Measurements from ENCODE around the gene DPYSL4. TPM values are rescaled to one million over a fixed set of nuclear protein-coding genes. Genes with fewer than 3 reads are reported as not detected.
A peak's percentile ranks its signal among the peaks of the same experiment; 100 is the strongest.

DPYSL4 gene
- total RNA-seq, 1 donor from 2014 or later = 43.6 TPM

DNA sequence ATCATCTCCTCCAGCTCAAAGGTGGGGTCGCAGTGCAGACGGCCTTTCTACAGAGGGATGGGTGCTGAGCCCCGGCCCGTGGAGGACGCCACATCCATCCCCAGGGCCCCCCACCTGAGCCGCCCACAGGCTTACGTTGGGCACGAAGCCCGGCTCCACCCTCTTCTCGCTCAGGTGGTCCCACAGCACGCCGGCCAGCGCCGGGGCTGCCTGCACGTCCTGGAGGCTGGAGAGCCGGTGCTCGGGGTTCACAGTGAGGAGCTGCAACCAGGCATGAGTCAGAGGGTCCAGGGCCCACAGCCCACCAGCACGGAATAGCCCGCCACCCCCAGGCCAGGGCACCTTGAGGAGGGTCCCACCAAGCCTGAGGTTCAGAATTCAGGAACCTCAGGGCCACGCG is 36.0 kb downstream of the DPYSL4 start:
- no peak for FAIRE-seq
- no peak for DNase-seq (ENCODE audit: low spot score in 2 of 2)

DNA sequence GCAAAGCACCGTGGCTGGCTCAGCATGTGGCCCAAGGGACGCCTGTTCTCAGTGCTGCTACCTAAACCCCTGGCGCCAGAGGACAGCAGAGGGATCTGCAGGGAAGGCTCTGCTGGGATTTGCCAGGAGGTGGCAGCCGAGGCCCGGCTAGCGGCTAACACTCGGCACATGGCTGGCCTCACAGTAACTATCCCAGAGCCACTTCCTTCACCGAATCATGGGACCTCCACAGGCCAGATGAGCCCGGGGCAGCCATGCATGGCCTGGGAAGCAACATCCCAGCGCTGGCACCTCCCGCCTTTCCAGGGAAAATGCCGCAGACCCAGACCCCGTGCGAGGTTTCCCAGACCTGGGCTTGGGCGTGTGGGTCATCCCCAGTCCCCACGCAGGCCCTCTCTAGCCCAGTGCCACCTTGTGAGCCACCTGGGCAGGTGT is 36.4 kb downstream of the DPYSL4 start:
- DNase-seq (ENCODE audit: low spot score in 2 of 2) (peak; percentile 81 to 93), FAIRE-seq (no peak)

DNA sequence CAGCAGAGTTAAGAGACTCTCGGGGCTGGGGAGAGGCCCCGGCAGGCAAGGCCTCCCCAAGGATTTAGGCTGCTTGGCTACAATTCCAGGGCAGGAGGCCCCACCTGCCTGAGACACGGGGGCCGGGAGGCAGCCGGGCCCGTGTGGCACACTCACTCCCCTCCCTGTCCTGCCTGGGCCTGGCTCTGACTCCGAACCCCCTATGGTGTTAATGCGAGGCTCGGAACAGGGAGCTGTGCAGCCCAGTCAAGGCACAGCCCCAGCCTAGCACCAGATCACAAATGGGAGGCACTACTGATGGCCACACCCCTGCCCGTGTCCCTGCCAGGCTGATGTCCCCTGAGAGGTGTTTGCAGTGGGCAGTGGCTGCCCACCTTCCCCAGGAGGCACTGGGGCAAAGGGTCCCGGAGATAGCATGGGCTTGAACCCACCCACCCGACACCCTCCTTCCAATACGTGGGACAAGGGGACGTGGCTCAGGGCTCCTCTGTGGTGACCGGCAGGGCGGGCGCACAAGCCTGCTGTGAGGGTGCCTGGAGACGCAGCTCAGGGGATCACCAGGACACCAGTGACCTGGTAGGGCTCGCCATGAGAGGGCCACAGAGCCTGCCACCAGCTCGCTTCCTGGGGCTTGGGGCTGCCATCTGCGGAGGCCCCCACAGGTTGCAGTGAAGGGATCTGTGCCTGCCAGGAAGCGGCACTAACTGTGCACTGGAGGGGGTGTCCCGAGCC is 37.0 kb downstream of the DPYSL4 start:
- FAIRE-seq = no peak
- DNase-seq (ENCODE audit: low spot score in 2 of 2) = no peak

DNA sequence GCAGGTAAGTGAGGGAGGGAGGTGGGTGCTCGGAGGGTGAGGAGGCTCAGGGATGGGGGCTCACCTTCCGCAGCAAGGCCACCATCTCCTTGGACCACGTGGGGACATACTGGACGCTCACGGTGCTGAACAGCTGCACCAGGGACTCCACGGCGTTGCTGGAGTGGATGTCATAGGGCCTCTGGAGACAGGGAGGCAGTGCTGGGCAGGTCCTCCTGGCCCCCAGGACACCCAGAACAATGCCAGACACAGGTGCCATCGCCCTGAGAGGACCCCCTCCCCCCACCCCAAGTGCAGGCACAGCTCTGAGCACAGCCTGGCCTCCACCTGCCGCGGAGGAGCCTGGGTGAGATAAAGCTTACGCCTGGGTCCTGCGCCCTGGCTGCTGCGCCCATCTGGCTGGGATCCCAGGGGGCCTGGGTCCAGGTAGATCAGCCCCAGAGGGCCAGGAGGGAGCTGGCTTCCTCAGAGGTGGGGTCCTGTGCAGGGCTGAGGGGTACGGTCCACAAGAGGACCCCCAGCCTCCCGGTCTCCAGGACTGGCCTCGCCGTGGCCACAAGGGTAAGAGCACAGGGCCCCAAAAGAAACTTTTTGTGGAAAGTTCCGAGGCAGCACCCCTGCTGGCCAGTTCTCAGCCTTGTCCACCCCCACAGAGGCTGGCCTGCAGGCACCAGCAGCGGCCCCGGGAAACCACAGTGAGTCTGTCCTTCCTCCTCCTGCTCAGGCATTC is 37.8 kb downstream of the DPYSL4 start:
- no peak for DNase-seq (ENCODE audit: low spot score in 2 of 2)
- FAIRE-seq = no peak

DNA sequence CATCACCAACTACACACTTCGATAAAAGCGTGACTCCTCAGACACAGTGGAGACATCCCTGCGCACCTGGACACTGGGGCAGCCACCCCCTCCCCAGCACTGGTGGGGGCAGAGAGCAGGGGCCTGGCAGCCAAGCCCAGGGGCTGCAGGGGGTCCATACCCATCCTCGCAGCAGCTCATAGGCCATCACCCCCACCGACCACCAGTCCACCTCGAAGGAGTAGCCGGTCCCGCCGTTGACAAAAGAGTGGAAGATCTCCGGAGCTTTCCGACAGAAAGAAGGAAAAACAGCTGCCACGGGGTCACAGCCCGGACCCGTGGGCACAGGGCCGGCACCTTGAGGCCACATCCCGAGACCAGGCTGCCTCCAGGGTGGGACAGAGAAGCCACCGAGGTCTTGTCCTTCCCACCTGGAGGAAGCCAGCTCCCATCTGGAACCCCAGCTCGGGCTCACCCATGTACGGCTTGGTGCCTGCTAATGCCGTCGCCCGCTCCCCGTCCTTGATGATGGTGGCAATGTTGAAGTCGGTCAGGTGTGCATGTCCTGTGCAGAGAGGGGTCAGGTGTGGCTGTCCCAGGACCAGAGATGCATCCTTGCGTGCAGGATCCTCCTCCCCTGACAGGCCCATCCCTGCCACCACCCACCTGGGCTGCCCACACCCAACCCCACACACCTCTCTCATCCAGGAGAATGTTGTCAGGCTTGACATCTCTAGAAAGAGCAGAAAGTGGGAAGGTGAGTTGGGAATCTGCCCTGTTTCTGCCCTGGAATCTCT is 38.5 kb downstream of the DPYSL4 start:
- DNase-seq (ENCODE audit: low spot score in 2 of 2) (no peak), FAIRE-seq (no peak)

DNA sequence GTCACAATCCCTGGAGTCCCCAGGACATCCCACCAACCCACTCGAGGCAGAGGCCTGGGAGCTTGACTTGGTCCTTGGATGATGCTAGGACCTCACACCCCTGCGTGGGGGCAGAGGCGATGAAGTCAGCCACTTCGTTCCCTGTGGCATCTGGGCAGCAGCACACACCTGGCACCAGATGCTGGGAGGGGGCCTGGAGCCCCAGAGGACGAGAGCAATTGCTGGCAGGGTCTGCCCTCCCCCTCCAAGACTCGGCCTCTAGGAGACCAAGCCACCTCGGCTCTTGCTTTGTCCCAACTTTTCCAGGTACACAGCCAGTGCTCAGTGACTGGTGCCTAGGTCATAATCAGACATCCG is 39.1 kb downstream of the DPYSL4 start:
- DNase-seq (ENCODE audit: low spot score in 2 of 2) (no peak), FAIRE-seq (no peak)

DNA sequence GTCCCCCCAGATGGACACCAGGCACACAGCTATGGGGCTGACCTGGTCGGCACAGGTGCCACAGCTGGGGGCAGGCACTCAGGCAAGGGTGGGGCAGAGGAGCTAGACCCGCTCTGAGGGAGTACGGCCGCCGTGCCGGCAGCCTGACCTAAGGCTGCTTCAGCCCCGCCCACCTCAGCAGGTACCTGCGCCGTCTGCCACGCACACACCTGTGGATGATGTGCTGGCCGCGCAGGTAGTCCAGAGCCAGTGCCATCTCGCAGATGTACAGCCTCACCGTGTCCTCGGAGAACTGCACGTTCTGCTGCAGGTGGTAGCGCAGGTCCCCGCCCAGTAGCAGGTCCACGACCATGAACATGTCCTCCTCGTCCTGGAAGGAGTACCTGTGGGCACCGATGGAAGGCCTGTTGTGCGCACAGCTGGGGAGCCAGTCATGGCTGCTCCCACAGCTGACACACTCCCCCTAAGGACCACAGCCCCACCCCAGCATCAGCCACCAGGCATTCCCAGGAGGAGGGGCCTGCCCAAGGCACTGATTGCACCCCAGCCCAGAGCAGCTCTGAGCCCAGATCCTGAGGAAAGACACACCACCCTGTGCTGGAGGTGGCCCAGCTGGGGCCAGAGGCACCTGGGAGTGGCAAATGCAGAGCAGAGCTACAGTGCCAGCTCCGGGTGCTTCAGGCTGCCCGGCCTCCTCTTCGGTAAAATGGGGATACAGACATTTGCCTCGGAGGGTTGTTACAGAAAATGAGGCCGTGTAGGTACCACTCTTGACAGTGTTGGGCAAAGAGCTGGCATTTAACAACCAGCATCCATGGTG is 40.0 kb downstream of the DPYSL4 start:
- FAIRE-seq = no peak

DNA sequence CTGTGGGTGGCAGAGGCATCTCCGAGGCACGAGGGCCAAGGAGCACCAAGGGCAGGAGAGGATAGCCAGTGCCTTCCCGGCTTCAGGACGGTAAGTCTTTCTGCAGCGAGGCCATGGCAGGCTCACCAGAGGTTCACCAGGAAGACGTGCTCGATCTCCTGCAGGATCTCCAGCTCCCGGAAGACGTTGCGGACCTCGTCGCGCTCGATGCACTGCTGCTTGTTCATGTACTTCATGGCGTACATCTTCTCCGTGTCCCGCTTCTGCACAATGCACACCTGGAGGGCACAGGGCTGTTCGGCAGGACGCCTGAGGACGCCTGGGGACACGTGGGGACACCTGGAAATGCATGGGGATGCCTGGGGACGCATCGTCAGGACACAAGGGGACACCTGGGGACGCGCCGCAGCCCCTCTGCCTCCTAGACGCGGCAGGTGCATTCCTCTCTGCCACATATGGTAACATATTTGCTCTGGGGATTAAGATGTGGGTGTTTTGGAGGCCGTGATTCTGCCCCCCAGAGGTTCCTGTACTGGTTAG is 41.2 kb downstream of the DPYSL4 start:
- DNase-seq (ENCODE audit: low spot score in 2 of 2) (no peak), FAIRE-seq (no peak)

More for the DNA sequence above, 40.0 kb downstream of the DPYSL4 start:
- DNase-seq (ENCODE audit: low spot score in 2 of 2) = no peak

DNA sequence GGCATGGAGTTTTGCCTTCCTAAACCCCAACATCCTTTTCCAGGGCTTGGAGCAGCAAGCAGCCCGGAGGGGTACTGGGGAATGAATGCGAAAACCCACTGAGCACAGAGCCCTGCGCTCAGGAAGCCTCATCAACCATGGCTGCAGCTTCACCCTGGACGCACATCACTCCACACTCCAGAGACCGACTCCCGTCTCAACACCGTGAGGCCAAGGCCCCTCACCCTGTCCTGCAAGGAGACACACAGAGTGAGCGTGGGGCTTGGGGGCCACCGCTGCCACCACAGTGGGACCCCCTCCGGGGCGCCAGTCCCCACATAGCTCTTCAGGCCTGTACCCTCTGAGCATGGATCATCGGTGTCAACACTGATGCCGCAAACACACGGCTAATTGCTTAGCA is 41.9 kb downstream of the DPYSL4 start:
- no peak for FAIRE-seq
- no peak for DNase-seq (ENCODE audit: low spot score in 2 of 2)

DNA sequence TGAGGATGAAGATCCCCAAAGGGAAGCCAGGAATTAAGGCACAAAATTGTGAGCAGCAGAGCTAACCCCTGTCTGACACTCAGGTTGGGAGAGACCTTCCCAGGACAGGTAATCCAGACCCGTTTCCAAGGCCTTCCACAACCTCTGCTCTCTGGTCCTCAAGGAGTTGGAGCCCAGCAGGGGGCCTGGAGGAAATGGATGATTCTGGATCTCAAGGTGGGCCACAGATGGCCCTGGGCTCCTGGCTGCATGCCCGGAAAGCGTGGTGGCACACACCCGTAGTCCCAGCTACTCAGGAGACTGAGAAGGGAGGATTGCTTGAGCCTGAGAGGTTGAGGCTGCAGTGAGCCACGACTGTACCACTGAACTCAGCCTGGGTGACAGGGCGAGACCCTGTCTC is 42.3 kb downstream of the DPYSL4 start:
- DNase-seq (ENCODE audit: low spot score in 2 of 2) = no peak
- no peak for FAIRE-seq

DNA sequence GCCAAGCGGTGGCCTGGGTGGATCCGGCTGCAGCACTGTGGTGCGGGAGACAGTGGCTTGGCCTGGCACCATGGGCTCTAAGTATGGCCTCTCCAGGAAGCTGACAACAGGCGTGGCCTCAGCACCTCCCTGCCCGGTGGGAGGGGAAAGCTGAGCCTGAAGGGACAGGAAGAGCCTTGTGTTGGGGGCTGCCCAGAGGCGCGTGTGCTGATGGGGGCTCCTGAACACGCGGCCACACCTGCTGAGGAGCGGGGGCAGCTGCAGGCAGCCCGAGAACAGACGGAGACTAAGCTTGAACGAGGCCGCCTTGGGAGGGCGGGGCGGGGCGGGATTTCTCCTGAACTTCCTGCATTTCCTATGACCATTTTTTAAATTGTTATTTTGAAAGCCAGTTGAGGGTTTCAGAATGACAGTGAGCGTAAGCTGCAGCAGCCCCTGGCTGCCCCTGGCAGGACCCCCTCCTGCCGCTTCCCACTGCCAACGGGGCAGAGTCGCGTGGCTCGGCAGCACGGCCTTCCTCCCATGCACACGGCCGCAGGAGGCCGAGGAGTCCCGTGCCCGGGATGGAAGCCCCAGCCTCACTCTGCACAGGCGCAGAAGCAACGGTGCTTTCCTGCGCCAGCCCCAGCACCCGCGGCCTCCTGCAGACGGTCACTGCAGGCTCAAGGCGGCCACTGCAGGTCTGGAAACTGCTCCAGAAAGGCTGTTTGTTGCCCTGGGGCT is 43.2 kb downstream of the DPYSL4 start:
- FAIRE-seq (no peak), DNase-seq (ENCODE audit: low spot score in 2 of 2) (no peak)

DNA sequence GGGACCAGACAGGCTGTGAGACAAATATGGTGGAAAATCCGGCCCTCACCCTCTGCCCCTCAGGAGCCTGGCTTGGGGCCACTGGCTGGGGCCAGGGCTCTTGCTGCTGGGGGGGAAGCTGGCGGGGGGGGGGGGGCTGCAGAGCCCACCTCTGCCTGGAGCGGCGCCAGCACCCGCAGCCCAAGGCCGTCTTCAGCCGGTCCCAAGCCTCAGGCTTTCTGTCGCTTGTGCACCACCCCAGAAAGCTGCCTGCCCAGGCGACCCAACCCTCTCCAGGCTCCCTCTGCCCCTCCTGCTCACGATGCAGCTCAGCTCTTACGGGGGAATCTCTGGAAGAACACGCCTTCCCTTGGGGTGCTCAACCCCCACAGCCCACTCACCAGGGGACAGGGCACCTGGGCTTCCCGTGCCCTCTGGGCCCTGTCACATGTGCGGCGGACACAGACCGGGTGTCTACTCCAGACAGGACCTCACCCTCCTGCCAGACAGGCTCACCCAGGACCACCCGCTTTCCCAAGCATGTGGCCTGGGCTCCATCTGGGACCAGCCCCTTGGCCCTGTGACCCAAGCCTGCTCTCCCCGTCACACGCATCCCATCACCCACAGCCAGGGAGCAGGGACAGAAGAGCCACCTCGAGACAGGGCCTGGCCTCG is 43.9 kb downstream of the DPYSL4 start:
- DNase-seq (ENCODE audit: low spot score in 2 of 2) = no peak
- FAIRE-seq = no peak

DNA sequence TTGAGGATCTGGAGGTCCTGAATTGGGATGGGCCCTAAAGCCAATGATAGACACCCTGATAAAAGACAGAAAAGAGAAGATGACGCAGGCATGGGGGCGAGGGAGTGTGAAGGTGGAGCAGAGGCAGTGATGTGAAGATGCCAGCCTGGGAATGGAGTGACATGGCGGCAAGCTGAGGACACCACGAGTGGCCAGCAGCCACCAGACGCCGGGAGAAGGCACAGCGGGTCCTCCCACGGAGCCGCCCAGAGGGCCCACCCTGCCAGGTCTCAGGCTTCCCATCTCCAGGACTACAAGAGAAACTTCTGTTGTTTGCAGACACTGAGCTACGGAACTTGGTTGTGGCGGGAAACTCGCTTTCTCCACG is 44.9 kb downstream of the DPYSL4 start:
- DNase-seq (ENCODE audit: low spot score in 2 of 2) (no peak), FAIRE-seq (no peak)

DNA sequence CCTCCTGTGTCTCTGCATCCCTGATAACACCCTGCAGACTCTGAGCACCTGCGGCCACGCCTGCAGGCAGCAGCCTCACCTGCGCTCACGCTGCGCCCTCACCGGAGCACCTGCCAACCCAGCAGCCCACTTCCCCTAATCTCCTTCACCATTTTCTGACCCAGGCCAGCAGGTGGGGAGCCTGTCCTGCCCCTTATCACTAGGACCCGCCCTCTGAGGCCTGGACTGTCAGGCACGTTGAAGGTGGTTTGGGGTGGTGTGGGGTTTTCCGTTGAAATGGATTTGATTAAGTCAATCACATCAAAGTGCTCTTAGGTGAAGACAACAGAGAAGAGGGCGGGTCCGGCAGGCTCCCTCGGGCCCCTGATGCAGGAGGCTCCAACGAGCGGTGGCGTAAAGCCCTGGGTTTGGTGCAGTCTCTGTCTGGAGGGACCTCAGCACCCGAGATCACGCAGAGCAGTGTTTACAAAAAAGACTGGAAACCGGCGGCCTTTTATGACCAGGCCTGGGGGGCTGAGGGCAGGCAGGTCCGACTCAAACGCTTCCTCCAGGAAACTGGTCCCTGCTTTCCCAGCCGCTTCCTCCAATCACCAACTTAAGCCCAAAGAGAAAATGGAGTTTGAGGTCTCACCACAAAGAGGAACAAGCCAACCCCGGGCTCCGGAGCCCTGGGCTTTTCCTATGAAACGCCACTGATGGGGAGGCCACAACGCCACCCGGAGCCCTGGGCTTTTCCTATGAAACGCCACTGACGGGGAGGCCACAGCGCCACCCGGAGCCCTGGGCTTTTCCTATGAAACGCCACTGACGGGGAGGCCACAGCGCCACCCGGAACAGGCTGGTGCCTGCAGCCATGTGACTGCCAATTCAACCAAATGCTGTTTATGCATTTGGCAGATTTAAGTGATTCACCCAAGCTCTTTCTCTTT is 45.5 kb downstream of the DPYSL4 start:
- DNase-seq (ENCODE audit: low spot score in 2 of 2) (no peak), FAIRE-seq (no peak)

DNA sequence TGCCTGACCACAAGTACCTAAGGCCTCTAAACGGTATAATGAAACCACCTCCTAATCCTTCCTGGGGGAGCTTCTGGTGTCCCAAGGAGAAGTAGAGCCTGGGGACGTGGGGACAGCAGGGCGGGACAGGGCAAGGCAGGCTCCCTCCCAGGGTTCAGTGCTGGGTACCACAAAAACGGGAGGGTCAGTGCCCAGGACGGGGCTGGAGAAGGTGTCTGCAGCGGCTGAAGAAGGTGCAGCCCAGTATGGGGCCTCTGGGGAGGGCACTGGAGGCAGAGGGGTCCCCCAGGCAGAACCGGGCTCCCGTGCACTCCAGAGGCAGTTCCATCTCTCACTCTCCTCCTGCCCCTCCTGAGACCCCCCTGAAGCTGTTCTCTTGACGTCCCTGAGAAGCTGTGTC is 46.2 kb downstream of the DPYSL4 start:
- no peak for DNase-seq (ENCODE audit: low spot score in 2 of 2)
- no peak for FAIRE-seq

DNA sequence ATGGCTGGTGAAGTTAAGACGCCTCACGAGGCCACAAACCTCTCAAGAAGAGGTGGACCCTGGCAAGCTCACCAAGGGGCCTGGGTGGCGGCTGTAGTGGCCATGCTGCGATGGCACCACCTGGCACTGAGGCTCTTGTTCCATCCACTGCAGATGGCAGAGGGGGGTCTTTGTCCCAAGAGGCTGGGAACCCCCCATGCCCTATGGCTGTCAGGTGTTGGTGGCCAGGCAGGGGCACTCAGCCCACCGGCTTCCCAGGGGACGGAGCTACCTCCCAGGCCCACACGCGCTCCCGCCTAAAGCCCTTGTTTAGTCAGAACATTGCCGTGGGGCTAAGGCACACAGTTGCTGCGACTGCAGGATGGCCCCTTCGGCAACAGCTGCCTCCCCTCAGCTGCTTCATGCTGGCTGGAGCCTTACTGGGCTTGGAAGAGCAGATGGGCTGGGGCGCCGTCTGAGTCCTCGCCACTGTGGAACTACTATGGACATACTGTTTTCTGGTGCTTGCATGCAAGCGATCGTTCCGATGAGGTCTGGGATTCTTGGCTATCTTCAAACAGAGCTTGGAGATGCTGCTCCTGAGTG is 46.8 kb downstream of the DPYSL4 start:
- DNase-seq (ENCODE audit: low spot score in 2 of 2) = no peak

DNA sequence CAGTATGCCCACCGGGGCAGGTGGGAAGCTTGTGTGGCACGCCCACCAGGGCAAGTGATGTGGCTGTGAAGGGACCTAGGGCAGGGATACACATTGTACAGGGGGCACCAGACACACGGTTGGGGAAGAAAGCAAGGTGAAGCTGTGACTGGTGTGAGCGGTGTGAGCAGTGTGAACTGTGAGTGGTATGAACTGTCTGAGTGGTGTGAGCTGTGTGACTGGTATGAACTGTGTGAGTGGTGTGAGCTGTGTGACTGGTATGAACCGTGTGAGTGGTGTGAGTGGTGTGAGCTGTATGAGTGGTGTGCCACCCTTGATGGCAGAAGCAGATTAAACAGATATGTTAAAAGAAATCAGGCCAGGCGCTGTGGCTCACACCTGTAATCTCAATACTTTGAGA is 48.1 kb downstream of the DPYSL4 start:
- FAIRE-seq = no peak

More for the DNA sequence above, 46.8 kb downstream of the DPYSL4 start:
- no peak for FAIRE-seq

DNA sequence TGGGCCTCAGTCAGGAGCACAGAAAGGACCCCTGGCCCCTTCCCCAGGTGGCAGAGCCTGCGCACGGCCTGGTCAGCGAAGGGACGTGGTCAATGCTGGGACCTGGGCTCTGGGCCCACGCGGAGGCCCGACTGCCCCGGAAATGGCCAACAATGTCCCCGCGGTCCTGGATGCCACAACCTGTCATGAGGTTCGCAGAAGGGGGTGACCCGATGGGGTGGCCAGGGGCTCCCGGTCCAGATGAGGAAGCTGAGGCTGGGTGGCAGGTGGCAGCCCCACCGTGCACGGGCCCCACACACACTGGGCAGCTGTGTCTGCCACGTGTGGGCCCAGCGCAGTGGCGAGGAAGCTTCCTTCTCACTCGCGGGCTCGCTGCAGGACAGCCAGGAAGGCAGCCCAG is 49.4 kb downstream of the DPYSL4 start:
- DNase-seq (ENCODE audit: low spot score in 2 of 2) (no peak), FAIRE-seq (no peak)

More for the DNA sequence above, 48.1 kb downstream of the DPYSL4 start:
- DNase-seq (ENCODE audit: low spot score in 2 of 2) = no peak
